Skeletal muscle tissue (tissue), 4 donors: ENCODE results near the gene CYB5D1. TPM values are rescaled to one million over a fixed set of nuclear protein-coding genes. Genes with fewer than 3 reads are reported as not detected.

Experiments
- H3K27ac ChIP-seq: one replicate; pipeline ENCODE4 v1.7.0; 2013; ENCODE audit warnings: mild to moderate bottlenecking, low read depth, low read length, inconsistent platforms
- H3K27me3 ChIP-seq, 3 donors: one replicate each; pipeline ENCODE4 v1.7.0; 2013; ENCODE audit warnings: low read length in 3 of 3; ENCODE audit not compliant: control insufficient read depth in 3 of 3, insufficient read depth in 3 of 3
- H3K36me3 ChIP-seq, 3 donors: one replicate each; pipeline ENCODE4 v1.7.0; 2013; ENCODE audit warnings: low read length in 3 of 3; ENCODE audit not compliant: control insufficient read depth in 3 of 3, insufficient read depth in 3 of 3
- H3K4me1 ChIP-seq, 3 donors: one replicate each; pipeline ENCODE4 v1.7.0; 2013; ENCODE audit warnings: low read length in 3 of 3, mild to moderate bottlenecking in 3 of 3; ENCODE audit not compliant: control insufficient read depth in 3 of 3, insufficient read depth in 3 of 3
- H3K4me3 ChIP-seq, 3 donors: one replicate each; pipeline ENCODE4 v1.7.0; 2013; ENCODE audit warnings: low read length in 3 of 3
- H3K9ac ChIP-seq, 3 donors: one replicate each; pipeline ENCODE4 v1.7.0; 2013; ENCODE audit warnings: low read length in 3 of 3, mild to moderate bottlenecking in 3 of 3, moderate library complexity in 2 of 3, low read depth in 1 of 3
- H3K9me3 ChIP-seq, 3 donors: one replicate each; pipeline ENCODE4 v1.7.0; 2013; ENCODE audit warnings: low read length in 3 of 3; ENCODE audit not compliant: control insufficient read depth in 3 of 3
- total RNA-seq: library from RNA; depleted of rRNA; stranded (reverse); fragments of >200 nt; gene quantifications from one replicate; pipeline ENCODE4 v1.2.3, GENCODE V29; 2014
- donor health status: Osteomylitis.

CYB5D1 gene
- total RNA-seq, 1 donor from 2014 or later, result 3.7 TPM

DNA sequence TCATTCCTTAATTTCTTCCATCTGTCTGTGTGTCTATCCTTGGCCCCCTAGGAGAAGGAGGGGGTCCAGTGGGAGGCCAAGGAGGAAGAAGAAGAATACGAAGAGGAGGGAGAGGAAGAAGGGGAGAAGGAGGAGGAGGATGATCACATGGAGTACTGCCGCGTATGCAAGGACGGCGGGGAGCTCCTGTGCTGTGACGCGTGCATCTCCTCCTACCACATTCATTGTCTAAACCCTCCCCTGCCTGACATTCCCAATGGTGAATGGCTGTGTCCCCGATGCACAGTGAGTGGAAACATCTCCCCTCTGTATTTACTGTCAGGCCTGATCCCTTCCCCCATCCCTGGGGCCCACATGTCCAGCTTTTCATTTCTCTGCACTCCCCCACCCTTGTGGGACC is 37.1 kb downstream of the CYB5D1 start:
- peaks cover 2 to 5% (median 2%) of the 10 kb centered on the region in 3 donors for H3K4me1 ChIP-seq
- H3K27me3 ChIP-seq, result no peaks in the 10 kb centered on the region
- H3K9me3 ChIP-seq, result no peaks in the 10 kb centered on the region
- H3K27ac ChIP-seq, result no peak overlapping the region
- H3K36me3 ChIP-seq, result peaks cover 33 to 45% (median 36%) of the 10 kb centered on the region in 3 donors
- no peak overlapping the region for H3K4me3 ChIP-seq
- H3K9ac ChIP-seq, result no peak overlapping the region

DNA sequence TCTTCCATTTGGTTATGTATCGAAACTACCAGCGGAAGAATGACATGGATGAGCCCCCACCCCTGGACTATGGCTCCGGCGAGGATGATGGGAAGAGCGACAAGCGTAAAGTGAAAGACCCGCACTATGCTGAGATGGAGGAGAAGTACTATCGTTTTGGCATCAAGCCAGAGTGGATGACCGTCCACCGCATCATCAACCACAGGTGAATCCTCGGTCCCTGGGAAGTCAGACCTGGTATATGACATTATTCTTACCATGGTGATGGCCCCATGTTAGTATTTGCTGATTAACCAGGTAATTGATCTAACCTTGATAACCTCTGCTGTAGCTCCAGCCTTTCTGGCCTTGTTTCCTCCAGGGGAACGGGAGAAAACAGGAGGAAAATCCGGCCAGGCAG is 39.3 kb downstream of the CYB5D1 start:
- no peaks in the 10 kb centered on the region for H3K9me3 ChIP-seq
- no peaks in the 10 kb centered on the region for H3K27me3 ChIP-seq
- H3K4me1 ChIP-seq, result peaks cover 0 to 2% (median 0%) of the 10 kb centered on the region in 3 donors
- no peak overlapping the region for H3K4me3 ChIP-seq
- no peak overlapping the region for H3K27ac ChIP-seq
- H3K36me3 ChIP-seq, result peaks cover 33 to 49% (median 39%) of the 10 kb centered on the region in 3 donors
- no peak overlapping the region for H3K9ac ChIP-seq

DNA sequence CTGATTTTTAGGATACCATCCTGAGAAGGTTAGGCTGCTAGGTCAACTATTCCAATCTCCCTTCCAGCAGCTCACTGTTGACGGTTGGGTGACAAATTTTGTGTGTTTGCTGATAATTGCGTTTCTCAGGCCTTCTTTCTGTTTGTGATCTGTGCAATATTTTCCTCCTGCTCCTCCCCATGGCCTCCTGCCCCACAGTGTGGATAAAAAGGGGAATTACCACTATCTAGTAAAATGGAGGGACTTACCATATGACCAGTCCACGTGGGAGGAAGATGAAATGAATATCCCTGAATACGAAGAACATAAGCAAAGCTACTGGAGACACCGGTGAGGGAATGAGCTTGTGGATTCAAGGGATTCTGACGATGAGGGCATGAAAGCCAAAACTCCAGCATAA is 40.0 kb downstream of the CYB5D1 start:
- Histone ChIP-seq H3K9ac (no peak overlapping the region), H3K27me3 (no peaks in the 10 kb centered on the region), H3K27ac (no peak overlapping the region), H3K4me3 (no peak overlapping the region), H3K36me3 (peaks cover 33 to 53% (median 39%) of the 10 kb centered on the region in 3 donors), H3K4me1 (peaks cover 0 to 2% (median 0%) of the 10 kb centered on the region in 3 donors), H3K9me3 (no peaks in the 10 kb centered on the region)

DNA sequence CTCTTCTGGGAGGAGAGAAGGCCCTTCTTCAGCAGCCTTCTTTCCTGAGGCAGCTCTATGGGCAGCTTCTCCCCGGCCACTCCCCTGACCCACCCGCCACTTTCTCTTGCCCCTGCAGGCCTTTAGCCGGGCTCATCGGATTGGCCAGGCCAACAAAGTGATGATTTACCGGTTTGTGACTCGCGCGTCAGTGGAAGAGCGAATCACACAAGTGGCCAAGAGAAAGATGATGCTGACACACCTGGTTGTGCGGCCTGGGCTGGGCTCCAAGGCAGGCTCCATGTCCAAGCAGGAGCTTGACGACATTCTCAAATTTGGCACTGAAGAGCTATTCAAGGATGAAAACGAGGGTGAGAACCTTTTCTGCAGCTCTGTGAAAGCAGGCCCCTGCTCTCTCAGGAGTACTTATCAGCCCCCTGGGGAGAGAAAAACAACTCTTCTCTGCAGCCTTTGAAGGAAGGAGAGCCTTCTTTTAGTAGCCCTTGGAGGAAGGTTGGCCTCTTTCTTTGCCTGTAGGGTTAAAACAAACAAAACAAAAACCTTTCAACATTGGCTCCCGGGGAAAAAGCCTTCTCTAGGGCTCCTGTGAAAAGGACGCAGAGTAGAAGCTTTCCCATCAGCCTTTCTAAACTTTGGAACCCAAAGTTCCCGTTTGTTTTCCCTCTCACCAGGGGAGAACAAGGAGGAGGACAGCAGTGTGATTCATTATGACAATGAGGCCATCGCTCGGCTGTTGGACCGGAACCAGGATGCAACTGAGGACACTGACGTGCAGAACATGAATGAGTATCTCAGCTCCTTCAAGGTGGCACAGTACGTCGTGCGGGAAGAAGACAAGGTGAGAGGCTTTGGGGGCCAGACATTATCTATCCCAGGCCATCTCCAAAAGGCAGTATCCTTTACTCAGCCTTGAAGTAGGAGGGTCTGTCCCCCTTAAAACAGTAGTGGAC is 45.6 kb downstream of the CYB5D1 start:
- no peak overlapping the region for H3K4me3 ChIP-seq
- peaks cover 51 to 73% (median 51%) of the 10 kb centered on the region in 3 donors for H3K36me3 ChIP-seq
- no peak overlapping the region for H3K27ac ChIP-seq
- no peaks in the 10 kb centered on the region for H3K4me1 ChIP-seq
- no peak overlapping the region for H3K9ac ChIP-seq
- H3K9me3 ChIP-seq, result no peaks in the 10 kb centered on the region
- H3K27me3 ChIP-seq, result no peaks in the 10 kb centered on the region

DNA sequence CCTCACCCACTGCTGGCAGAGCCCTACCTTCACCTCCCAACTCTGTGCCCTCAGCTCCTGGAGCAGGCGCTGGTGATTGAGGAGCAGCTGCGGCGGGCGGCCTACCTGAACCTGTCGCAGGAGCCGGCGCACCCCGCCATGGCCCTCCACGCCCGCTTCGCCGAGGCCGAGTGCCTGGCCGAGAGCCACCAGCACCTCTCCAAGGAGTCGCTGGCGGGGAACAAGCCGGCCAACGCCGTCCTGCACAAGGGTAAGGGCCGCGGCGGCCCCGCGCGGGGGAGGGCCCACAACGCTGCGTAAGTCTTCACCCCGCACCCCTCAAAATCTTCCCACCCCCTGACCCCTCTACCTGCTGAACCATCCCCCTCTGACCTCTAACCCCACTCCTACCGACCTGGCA is 51.3 kb downstream of the CYB5D1 start:
- peaks cover 30 to 43% (median 40%) of the 10 kb centered on the region in 3 donors for H3K36me3 ChIP-seq
- no peak overlapping the region for H3K9ac ChIP-seq
- H3K27ac ChIP-seq, result no peak overlapping the region
- no peak overlapping the region for H3K4me3 ChIP-seq
- no peaks in the 10 kb centered on the region for H3K27me3 ChIP-seq
- H3K4me1 ChIP-seq, result no peaks in the 10 kb centered on the region
- H3K9me3 ChIP-seq, result no peaks in the 10 kb centered on the region

DNA sequence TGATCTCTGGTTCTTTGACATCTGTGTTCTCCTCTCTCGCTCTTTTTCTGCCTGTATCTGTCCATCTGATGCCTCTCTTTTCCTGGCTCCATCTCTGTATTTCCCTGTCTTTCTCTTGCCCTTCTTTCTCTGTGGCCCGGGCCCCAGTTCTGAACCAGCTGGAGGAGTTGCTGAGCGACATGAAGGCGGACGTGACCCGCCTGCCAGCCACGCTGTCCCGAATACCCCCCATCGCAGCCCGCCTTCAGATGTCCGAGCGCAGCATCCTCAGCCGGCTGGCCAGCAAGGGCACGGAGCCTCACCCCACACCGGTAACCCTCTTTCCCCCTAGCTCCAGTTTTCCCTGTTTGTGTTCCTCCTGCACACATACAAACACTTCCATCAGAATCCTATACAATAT is 52.5 kb downstream of the CYB5D1 start:
- H3K27ac ChIP-seq, result no peak overlapping the region
- peaks cover 4 to 9% (median 9%) of the 10 kb centered on the region in 3 donors for H3K4me1 ChIP-seq
- no peak overlapping the region for H3K4me3 ChIP-seq
- H3K9ac ChIP-seq, result no peak overlapping the region
- peaks cover 19 to 32% (median 31%) of the 10 kb centered on the region in 3 donors for H3K36me3 ChIP-seq
- no peaks in the 10 kb centered on the region for H3K9me3 ChIP-seq
- H3K27me3 ChIP-seq, result no peaks in the 10 kb centered on the region

DNA sequence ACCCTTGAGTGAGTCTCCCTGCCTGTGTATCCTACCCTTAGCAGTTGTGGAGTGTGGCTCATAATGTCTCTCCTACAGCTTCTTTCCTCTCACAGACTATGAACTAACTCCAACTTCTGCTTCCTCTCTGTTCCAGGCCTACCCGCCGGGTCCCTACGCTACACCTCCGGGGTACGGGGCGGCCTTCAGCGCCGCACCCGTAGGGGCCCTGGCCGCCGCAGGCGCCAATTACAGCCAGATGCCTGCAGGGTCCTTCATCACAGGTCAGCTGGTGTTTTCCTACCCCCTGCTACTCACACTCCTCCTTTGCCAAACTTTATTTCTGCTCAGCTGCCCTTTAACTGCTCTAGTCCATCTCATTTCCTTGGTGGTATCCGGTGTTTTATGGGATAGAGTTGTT is 52.9 kb downstream of the CYB5D1 start:
- H3K4me3 ChIP-seq, result no peak overlapping the region
- peaks cover 7 to 14% (median 13%) of the 10 kb centered on the region in 3 donors for H3K4me1 ChIP-seq
- H3K9me3 ChIP-seq, result no peaks in the 10 kb centered on the region
- no peaks in the 10 kb centered on the region for H3K27me3 ChIP-seq
- peaks cover 17 to 28% (median 28%) of the 10 kb centered on the region in 3 donors for H3K36me3 ChIP-seq
- H3K27ac ChIP-seq, result no peak overlapping the region
- no peak overlapping the region for H3K9ac ChIP-seq

DNA sequence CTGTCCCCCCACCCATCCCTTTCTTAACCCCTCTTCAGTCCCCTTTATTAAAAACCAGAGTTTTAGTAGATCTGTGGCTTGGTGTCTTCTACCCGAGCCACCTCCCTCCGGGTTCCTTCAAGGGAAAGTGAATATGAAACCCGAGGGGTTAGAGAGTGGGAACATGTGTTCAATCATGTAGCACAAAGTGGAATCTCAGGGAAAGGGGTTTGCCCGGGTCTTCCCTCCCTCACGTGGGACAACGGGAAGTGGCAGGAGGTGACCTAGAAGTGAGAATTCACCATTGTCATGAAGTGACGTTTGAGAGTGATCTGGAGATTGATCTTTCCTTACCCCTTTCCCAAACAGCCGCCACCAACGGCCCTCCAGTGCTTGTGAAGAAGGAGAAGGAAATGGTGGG is 53.3 kb downstream of the CYB5D1 start:
- no peak overlapping the region for H3K9ac ChIP-seq
- H3K36me3 ChIP-seq, result peaks cover 14 to 26% (median 25%) of the 10 kb centered on the region in 3 donors
- no peak overlapping the region for H3K27ac ChIP-seq
- no peaks in the 10 kb centered on the region for H3K27me3 ChIP-seq
- H3K4me3 ChIP-seq, result no peak overlapping the region
- H3K4me1 ChIP-seq, result peaks cover 9 to 16% (median 15%) of the 10 kb centered on the region in 3 donors
- H3K9me3 ChIP-seq, result no peaks in the 10 kb centered on the region
